Measurements from ENCODE around the gene CCDC57. TPM values are rescaled to one million over a fixed set of nuclear protein-coding genes. Genes with fewer than 3 reads are reported as not detected.
A peak's percentile ranks its signal among the peaks of the same experiment; 100 is the strongest.

CCDC57 gene
- polyA plus RNA-seq, 3 donors, result 17.1 to 43.8 (median 20.1) TPM

DNA sequence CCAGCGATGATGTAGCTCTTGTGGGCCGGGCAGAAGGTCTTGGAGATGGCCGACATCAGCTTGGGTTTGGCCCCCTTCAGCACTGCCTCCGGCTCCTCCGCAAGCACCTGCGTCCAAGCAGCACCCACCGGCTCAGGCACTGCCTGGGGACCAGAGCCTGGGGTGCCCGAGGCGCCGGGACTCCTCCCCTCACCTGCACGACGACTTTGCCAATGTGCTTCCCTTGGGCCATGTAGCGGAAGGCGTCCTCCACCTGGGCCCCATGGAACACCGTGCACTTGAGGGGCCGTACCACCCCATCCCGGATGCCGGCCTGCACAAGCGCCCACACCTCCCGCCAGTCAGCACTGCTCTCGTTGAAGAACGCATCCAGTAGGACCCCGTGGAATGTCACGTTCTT lies 129.6 kb downstream of the CCDC57 start:
- H3K4me1 Mint-ChIP-seq, result no peaks in the 10 kb centered on the region
- no peak overlapping the region for H3K27ac ChIP-seq (ENCODE audit: low read depth in 1 of 2, low read length in 2 of 2)
- intact Hi-C loops (cut with micrococcal nuclease), result no loop called here
- no peaks in the 10 kb centered on the region for H3K27me3 ChIP-seq (ENCODE audit: control insufficient read depth in 2 of 2, insufficient read depth in 2 of 2, low read length in 2 of 2)
- H3K9me3 ChIP-seq (replicated peaks in 1 of 2; ENCODE audit: control insufficient read depth in 1 of 2, insufficient read depth in 1 of 2, low read length in 2 of 2), result no peaks in the 10 kb centered on the region
- no peak overlapping the region for H3K4me3 ChIP-seq (replicated peaks in 1 of 3; ENCODE audit: low read depth in 2 of 3, low read length in 3 of 3)
- no peaks in the 10 kb centered on the region for H3K79me2 ChIP-seq (ENCODE audit: insufficient read depth, low read length)
- H2AFZ ChIP-seq (ENCODE audit: insufficient read depth, low read depth, low read length, poor library complexity, severe bottlenecking), result no peak overlapping the region
- H3K36me3 ChIP-seq (replicated peaks in 1 of 2; ENCODE audit: control insufficient read depth in 1 of 2, insufficient read depth in 2 of 2, low read length in 2 of 2), result peaks cover 71 to 84% of the 10 kb centered on the region in 2 donors
- DNase-seq, result no peak
- H3K27me3 Mint-ChIP-seq (ENCODE audit: low read depth in 3 of 3), result peaks cover 0 to 3% (median 0%) of the 10 kb centered on the region in 3 donors
- H3K4me1 ChIP-seq (ENCODE audit: control insufficient read depth in 1 of 2, insufficient read depth in 2 of 2, low read length in 2 of 2), result no peaks in the 10 kb centered on the region
- no peak overlapping the region for H3K4me3 Mint-ChIP-seq
- no peak overlapping the region for H3K9ac ChIP-seq (ENCODE audit: insufficient read depth, low read length, poor library complexity, severe bottlenecking)
- TF ChIP-seq, protein P1, sequence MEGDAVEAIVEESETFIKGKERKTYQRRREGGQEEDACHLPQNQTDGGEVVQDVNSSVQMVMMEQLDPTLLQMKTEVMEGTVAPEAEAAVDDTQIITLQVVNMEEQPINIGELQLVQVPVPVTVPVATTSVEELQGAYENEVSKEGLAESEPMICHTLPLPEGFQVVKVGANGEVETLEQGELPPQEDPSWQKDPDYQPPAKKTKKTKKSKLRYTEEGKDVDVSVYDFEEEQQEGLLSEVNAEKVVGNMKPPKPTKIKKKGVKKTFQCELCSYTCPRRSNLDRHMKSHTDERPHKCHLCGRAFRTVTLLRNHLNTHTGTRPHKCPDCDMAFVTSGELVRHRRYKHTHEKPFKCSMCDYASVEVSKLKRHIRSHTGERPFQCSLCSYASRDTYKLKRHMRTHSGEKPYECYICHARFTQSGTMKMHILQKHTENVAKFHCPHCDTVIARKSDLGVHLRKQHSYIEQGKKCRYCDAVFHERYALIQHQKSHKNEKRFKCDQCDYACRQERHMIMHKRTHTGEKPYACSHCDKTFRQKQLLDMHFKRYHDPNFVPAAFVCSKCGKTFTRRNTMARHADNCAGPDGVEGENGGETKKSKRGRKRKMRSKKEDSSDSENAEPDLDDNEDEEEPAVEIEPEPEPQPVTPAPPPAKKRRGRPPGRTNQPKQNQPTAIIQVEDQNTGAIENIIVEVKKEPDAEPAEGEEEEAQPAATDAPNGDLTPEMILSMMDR (IDR thresholded peaks at IDR 0.05), result no peak
- peaks cover 39 to 84% of the 10 kb centered on the region in 2 donors for H3K36me3 Mint-ChIP-seq
- peaks cover 0 to 1% (median 0%) of the 10 kb centered on the region in 7 donors for H3K9me3 Mint-ChIP-seq
- peak overlapping the region in 1 of 7 donors; percentile 33 for H3K27ac Mint-ChIP-seq
- no peak overlapping the region for H3K4me2 ChIP-seq (replicated peaks; ENCODE audit: extremely low read depth, low read length, poor library complexity, severe bottlenecking)
- 97% methylated on average over 23 of the region's 24 CpGs for WGBS (ENCODE audit: insufficient coverage)
- H4K20me1 ChIP-seq (ENCODE audit: insufficient read depth, low read length), result no peaks in the 10 kb centered on the region

DNA sequence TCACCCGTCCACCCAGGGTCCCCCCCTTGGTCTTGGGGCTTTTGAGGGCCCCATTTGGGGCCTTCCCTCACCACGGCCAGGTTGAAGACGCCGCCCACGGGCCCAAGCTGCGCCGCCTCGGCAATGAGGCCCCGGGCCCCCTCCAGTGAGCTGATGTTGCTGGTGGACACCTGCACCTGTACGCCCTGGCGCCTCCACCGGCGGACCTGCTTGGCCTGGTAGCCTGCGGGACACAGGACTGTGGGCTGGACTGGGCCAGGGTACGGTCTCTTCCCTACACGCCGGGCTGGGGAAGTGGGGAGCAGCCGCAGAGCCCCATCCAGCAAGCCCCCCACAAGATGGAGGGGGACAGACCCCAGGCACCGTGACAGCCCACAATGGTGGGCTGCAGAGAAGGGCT lies 130.2 kb downstream of the CCDC57 start:
- H4K20me1 ChIP-seq (ENCODE audit: insufficient read depth, low read length), result no peaks in the 10 kb centered on the region
- peaks cover 0 to 2% (median 0%) of the 10 kb centered on the region in 3 donors for H3K27me3 Mint-ChIP-seq (ENCODE audit: low read depth in 3 of 3)
- H3K79me2 ChIP-seq (ENCODE audit: insufficient read depth, low read length), result no peaks in the 10 kb centered on the region
- no peak overlapping the region for H3K27ac ChIP-seq (ENCODE audit: low read depth in 1 of 2, low read length in 2 of 2)
- no peak for DNase-seq
- no peaks in the 10 kb centered on the region for H3K27me3 ChIP-seq (ENCODE audit: control insufficient read depth in 2 of 2, insufficient read depth in 2 of 2, low read length in 2 of 2)
- no peak overlapping the region for H3K4me2 ChIP-seq (replicated peaks; ENCODE audit: extremely low read depth, low read length, poor library complexity, severe bottlenecking)
- no peak overlapping the region for H3K9ac ChIP-seq (ENCODE audit: insufficient read depth, low read length, poor library complexity, severe bottlenecking)
- no peaks in the 10 kb centered on the region for H3K4me1 Mint-ChIP-seq
- intact Hi-C loops (cut with micrococcal nuclease), result no loop called here
- no peak overlapping the region for H3K4me3 ChIP-seq (replicated peaks in 1 of 3; ENCODE audit: low read depth in 2 of 3, low read length in 3 of 3)
- no peak overlapping the region for H3K4me3 Mint-ChIP-seq
- 98% methylated on average over 18 of the region's 19 CpGs for WGBS (ENCODE audit: insufficient coverage)
- TF ChIP-seq, protein P1 (IDR thresholded peaks at IDR 0.05), result no peak
- peaks cover 36 to 79% of the 10 kb centered on the region in 2 donors for H3K36me3 Mint-ChIP-seq
- no peak overlapping the region for H2AFZ ChIP-seq (ENCODE audit: insufficient read depth, low read depth, low read length, poor library complexity, severe bottlenecking)
- peaks cover 65 to 79% of the 10 kb centered on the region in 2 donors for H3K36me3 ChIP-seq (replicated peaks in 1 of 2; ENCODE audit: control insufficient read depth in 1 of 2, insufficient read depth in 2 of 2, low read length in 2 of 2)
- H3K9me3 Mint-ChIP-seq, result peaks cover 0 to 1% (median 0%) of the 10 kb centered on the region in 7 donors
- no peak overlapping the region for H3K27ac Mint-ChIP-seq
- H3K9me3 ChIP-seq (replicated peaks in 1 of 2; ENCODE audit: control insufficient read depth in 1 of 2, insufficient read depth in 1 of 2, low read length in 2 of 2), result no peaks in the 10 kb centered on the region
- H3K4me1 ChIP-seq (ENCODE audit: control insufficient read depth in 1 of 2, insufficient read depth in 2 of 2, low read length in 2 of 2), result no peaks in the 10 kb centered on the region

All from CD14-positive monocyte (primary cell).